Hematopoietic multipotent progenitor cell (in vitro differentiated cells): ENCODE results near the gene ANKRD13B. TPM values are rescaled to one million over a fixed set of nuclear protein-coding genes. Genes with fewer than 3 reads are reported as not detected.

Experiments
- DNase-seq, 3 donors: peaks; one replicate each; pipeline ENCODE4 v3.0.0-alpha.2; 2011 to 2015; ENCODE audit warnings: low read depth in 2 of 3, low spot score in 2 of 3
- total RNA-seq: library from RNA; depleted of rRNA; stranded (reverse); fragments of >200 nt; gene quantifications from one replicate; pipeline ENCODE4 v1.2.3, GENCODE V29; 2012

The ANKRD13B gene
- total RNA-seq, 1 donor = 22.9 TPM

GRCh38 chr17:29614349-29615047 lies 21.6 kb downstream of the ANKRD13B start:
- no peak for DNase-seq

GRCh38 chr17:29615048-29615385 lies 22.1 kb downstream of the ANKRD13B start:
- peak in 2 of 3 donors; percentile 74 to 84 for DNase-seq

- peak; percentile 70 to 86 (median 84) for DNase-seq
Measured at GRCh38 chr17:29615492-29616299, 22.8 kb downstream of the ANKRD13B start.

GRCh38 chr17:29616300-29617048 lies 23.5 kb downstream of the ANKRD13B start:
- no peak for DNase-seq

- peak; percentile 80 to 93 (median 91) for DNase-seq
Measured at GRCh38 chr17:29617125-29617480, 24.2 kb downstream of the ANKRD13B start.

GRCh38 chr17:29617481-29618271 lies 24.7 kb downstream of the ANKRD13B start:
- DNase-seq = peak; percentile 74 to 89 (median 85)

GRCh38 chr17:29618272-29619065 lies 25.5 kb downstream of the ANKRD13B start:
- DNase-seq = no peak

- peak in 2 of 3 donors; percentile 27 to 42 for DNase-seq
Measured at GRCh38 chr17:29619251-29619650, 26.3 kb downstream of the ANKRD13B start.

GRCh38 chr17:29620271-29620670 lies 27.3 kb downstream of the ANKRD13B start:
- DNase-seq = no peak

GRCh38 chr17:29620779-29621500 lies 28.0 kb downstream of the ANKRD13B start:
- no peak for DNase-seq

- no peak for DNase-seq
Measured at GRCh38 chr17:29621751-29622194, 28.8 kb downstream of the ANKRD13B start.

GRCh38 chr17:29622337-29623282 lies 29.7 kb downstream of the ANKRD13B start, which contains the start of gene CORO6:
CORO6 (minus strand) TSS chr17:29622912; CDS start chr17:29621421, 1,491 bp downstream.
- peak in 2 of 3 donors; percentile 48 to 61 for DNase-seq

GRCh38 chr17:29623283-29623647 lies 30.3 kb downstream of the ANKRD13B start:
- no peak for DNase-seq

- DNase-seq = no peak
Measured at GRCh38 chr17:29624586-29624985, 31.7 kb downstream of the ANKRD13B start.

GRCh38 chr17:29625037-29625750 lies 32.3 kb downstream of the ANKRD13B start:
- no peak for DNase-seq

- DNase-seq = no peak
Measured at GRCh38 chr17:29627951-29628350, 35.0 kb downstream of the ANKRD13B start.

- DNase-seq = no peak
Measured at GRCh38 chr17:29628644-29629043, 35.7 kb downstream of the ANKRD13B start.
